Measurements from ENCODE around the gene PQBP1.
"Not testable (repeated sequence)": the region's sequence is repeated elsewhere in the genome, so short reads cannot be mapped to it uniquely, and the experiment has no call there.

PQBP1 gene, protein sequence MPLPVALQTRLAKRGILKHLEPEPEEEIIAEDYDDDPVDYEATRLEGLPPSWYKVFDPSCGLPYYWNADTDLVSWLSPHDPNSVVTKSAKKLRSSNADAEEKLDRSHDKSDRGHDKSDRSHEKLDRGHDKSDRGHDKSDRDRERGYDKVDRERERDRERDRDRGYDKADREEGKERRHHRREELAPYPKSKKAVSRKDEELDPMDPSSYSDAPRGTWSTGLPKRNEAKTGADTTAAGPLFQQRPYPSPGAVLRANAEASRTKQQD

DNA sequence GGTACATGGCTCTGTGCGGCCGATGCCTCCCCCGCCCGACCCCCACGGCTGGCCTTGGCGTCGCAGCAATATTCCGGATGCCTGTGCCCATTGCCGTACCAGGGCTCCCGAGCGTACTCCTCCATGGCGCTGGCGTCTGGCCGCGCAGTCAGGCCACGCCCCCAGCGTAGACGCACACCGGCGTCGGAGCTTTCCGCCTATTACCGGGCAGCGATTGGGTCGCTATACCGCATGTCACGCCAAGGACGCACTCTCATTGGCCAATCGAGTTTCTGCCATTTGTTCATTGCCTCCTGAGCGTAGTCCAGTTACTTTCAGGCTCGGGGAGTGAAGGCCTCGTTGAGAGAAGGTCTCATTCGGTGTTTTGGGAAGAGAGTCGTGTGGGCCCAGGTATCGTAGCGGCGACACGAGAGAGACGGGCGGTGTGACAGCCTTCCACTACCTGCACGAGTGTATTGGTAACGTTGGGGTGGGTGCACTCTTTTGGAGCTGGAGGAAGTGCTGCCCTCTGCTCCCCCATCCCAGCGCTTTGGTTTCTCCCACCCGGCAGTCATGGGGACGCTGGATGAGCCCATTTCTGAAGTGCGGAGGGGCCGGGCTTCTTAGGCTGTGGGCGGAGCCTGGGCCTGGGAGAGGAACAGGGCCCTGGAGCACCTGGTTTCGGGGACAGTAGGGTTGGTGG lies at the start of gene PQBP1, which contains the start of gene TIMM17B:
TSS of gene PQBP1 (plus strand) at position 306 of the 682 bp plus-strand sequence. CDS start 580 bp downstream, outside the sequence.
TSS of gene TIMM17B (minus strand) at position 144 of the 682 bp plus-strand sequence. CDS start at position 125, 19 bp downstream.
- DNase-seq (ENCODE audit: low read depth) = peak; percentile 97

DNA sequence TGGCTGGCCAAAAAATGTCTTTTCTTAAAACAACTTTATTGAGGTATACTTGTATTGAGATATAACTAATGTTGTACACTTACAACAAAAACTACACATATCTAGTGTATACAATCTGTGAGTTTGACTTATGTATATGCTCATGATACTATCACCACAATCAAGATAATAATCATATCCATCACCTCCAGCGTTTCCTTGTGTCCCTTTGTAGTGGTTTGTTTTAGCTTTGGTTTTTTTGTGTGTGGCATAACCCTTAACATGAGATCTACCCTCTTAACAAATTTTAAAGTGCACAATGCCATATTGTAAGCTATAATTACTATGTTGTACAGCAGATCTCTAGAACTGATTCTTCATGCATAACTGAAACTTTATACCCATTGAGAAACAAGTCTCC lies 48.9 kb upstream of the PQBP1 start:
- no peak for DNase-seq (ENCODE audit: low read depth)

DNA sequence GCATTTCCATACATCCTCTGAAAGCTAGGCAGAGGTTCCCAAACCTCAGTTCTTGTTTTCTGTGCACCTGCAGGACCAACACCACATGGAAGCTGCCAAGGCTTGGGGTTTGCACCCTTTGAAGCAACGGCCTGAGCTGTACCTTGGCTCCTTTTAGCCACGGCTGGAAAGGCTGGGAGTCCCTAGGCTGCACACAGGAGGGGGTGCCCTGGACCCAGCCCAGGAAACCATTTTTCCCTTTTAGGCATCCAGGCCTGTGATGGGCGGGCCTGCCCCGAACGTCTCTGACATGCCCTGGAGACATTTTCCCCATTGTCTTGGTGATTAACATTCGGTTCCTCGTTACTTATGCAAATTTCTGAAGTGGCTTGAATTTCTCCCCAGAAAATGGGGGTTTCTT lies 44.9 kb upstream of the PQBP1 start:
- DNase-seq (ENCODE audit: low read depth) = no peak

DNA sequence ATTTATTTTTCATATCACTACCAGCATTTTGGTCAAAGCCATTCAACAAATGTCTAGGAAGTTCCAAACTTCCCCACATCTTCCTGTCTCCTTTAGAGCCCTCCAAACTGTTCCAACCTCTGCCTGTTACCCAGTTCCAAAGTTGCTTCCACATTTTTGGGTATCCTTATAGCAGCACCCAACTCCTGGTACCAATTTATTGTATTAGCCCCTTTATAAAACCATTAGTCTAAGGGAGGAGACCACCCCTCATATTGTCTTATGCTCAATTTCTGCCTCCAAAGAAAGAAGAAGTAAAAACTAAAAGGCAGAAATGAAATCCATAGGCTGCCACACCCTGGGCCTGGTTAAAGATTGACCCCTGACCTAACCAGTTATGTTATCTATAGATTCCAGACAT lies 44.2 kb upstream of the PQBP1 start:
- not testable (repeated sequence) for DNase-seq (ENCODE audit: low read depth)

DNA sequence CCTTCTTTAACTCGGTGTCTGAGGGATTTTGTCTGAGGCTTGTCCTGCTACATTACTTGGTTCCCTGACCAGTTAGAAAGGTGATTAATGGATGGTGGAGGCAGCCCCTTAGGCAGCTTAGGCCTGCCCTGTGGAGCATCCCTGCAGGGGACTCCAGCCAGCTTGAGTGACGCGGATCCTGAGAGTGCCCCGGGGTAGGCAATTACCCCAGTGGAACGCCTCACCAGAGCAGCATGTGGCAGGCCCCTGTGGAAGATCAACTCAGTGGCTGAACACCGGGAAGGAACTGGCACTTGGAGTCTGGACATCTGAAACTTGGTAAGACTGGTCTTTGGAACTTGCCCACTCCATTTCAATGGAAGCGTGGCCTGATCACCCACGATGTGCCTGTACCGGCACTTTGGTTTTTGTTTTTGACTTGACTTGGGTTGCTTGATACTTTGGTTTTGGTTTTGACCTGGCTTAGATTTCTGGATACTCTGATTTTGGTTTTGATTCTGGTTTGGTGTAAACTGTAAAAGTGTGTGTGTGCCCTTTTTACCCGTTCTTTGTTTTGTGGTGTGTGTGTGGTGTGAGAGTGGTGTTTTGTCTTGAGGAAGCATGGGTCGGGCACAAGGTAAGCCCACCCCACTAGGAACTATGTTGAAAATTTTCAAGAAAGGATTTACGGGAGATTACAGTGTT lies 43.5 kb upstream of the PQBP1 start:
- DNase-seq (ENCODE audit: low read depth) = not testable (repeated sequence)

DNA sequence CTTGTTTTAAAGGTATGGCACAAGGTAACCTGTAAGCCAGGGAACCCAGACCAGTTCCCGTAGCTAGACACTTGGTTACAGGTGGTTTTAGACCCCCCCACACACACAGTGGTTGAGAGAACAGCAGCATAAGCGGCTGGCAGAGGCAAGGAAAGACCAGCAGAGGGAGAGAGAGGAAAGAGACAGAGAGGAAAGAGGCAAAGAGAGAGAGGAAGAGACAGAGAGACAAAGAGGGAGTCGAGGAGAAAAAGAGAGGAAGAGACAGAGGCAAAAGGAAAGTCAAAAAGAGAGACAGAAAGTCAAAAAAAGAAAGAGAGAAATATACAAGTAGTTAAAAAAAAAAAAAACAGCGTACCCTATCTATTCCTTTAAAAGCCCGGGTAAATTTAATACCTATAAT lies 42.8 kb upstream of the PQBP1 start:
- peak; percentile 22 for DNase-seq (ENCODE audit: low read depth)

DNA sequence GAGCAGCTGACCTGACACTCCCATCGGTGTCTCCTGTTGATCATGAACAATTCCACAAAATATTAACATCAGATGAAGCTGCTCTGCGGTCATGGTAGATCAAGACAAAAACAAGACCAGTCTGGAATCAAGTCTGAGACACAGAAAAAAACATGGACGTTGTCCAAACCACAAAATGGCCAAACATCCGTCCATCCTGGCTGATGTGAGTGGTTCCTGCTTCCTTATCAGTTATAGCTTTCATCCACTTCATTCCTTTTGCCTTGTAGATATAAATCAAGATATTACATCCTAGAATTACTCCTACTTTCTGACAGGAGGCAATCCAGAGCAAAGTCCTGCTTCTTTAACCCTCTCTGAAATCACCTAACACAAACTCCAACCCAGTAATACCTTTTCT lies 33.5 kb upstream of the PQBP1 start:
- DNase-seq (ENCODE audit: low read depth) = peak; percentile 96

DNA sequence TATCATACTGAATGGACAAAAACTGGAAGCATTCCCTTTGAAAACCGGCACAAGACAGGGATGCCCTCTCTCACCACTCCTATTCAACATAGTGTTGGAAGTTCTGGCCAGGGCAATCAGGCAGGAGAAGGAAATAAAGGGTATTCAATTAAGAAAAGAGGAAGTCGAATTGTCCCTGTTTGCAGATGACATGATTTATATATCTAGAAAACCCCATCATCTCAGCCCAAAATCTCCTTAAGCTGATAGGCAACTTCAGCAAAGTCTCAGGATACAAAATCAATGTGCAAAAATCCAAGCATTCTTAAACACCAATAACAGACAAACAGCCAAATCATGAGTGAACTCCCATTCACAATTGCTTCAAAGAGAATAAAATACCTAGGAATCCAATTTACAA lies 25.7 kb upstream of the PQBP1 start:
- DNase-seq (ENCODE audit: low read depth) = not testable (repeated sequence)

DNA sequence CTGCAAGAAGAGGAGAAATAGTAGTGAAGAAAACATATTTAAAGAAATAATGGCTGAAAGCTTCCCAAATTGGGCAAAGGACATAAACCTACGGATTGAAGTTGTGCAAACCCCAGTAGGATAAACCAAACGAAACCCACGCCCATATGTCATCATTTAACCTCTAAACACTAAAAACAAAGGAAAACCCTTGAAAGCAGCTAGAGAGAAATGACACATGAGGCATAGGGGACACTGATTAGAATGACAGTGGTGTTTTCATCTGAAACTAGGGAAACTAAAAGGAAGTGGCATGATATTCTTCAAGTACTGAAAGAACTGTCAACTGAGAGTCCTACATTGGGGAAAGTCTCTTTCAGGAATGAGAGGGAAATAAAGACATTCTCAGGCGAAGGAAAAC lies 20.8 kb upstream of the PQBP1 start:
- DNase-seq (ENCODE audit: low read depth) = not testable (repeated sequence)

DNA sequence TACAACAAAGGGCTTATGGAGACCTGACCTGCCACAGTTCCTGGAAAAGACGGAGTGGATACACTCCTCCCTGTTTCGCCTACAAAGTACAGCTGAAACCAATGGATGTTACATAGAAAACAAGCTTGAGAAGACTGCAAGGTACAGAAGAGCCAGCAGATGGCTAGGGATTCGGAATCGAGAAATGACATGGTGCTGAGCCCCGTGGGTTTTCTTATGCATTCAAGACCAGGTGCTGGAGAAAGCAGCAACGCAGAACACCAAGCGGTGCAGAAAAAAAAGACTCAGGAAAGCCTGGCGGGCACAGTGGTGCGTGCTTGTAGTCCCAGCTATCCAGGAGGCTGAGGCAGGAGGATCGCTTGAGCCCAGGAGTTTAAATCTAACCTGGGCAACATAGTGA lies 14.0 kb upstream of the PQBP1 start:
- DNase-seq (ENCODE audit: low read depth) = no peak

DNA sequence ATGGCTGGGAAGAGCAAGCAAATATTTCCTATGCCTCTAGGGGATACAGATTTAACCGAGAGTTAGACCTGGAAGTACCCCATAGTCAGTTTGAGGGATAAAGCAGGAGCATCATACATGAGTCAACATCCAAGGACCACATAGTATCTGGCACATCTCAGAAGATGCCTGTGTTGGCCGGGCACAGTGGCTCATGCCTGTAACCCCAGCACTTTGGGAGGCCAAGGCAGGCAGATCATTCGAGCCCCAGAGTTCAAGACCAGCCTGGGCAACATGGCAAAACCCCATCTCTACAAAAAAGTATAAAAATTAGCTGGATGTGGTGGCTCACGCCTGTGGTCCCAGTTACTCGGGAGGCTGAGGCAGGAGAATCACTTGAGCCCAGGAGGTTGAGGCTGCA lies 11.1 kb upstream of the PQBP1 start:
- not testable (repeated sequence) for DNase-seq (ENCODE audit: low read depth)

DNA sequence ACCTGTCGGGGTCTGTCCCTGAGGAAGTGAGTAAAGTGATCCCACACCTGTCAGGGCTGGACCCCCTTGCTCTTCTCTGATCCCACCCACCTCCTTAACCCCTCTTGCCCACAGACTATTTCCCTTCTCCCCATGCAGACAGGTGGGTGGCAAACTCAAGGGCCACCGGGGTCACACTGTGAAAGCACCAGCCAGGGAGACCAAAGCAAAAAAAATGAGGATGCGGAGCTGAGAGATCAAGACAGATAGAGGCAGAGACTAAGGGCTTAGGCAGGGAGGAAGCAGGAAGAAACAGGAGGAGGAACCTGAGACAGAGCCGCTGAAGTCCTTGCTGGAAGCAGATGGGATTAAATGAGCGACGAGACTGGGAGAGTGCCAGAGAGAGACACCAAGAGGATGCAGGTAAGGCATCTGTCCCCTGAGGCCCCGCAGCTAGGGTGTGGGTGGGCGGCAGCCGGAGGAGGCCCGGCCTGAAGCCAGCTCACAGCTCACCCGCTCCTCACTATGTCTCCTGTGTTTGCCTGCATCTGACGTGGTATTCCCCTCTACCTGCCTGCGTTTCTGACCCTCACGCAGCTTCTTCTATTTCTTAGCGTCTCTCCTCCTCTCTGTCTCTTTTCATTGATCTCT lies 7.3 kb upstream of the PQBP1 start:
- DNase-seq (ENCODE audit: low read depth) = no peak

DNA sequence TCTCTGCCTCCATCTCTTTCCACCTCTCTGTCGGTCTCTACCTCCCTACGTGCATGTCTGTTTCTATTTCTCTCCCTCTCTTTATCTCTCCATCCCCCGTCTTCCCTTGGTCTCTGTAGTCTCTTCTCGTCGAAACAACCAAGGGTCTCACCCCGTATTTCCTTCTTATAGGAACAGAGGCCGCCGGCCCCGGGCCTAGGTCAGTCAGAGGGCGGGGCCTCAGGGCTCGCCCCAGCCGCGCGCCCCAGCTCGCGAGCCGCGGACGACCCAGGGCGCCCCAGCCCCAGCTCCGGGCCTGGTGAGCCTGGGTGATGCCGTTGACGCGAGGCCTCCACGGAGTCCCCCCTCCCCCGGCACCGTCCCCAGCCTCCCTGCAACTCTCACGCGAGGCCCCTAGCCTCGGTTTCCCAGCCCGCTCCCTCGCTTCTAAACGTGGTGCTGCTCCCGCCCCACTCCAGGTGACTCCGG lies 6.8 kb upstream of the PQBP1 start:
- DNase-seq (ENCODE audit: low read depth) = no peak

DNA sequence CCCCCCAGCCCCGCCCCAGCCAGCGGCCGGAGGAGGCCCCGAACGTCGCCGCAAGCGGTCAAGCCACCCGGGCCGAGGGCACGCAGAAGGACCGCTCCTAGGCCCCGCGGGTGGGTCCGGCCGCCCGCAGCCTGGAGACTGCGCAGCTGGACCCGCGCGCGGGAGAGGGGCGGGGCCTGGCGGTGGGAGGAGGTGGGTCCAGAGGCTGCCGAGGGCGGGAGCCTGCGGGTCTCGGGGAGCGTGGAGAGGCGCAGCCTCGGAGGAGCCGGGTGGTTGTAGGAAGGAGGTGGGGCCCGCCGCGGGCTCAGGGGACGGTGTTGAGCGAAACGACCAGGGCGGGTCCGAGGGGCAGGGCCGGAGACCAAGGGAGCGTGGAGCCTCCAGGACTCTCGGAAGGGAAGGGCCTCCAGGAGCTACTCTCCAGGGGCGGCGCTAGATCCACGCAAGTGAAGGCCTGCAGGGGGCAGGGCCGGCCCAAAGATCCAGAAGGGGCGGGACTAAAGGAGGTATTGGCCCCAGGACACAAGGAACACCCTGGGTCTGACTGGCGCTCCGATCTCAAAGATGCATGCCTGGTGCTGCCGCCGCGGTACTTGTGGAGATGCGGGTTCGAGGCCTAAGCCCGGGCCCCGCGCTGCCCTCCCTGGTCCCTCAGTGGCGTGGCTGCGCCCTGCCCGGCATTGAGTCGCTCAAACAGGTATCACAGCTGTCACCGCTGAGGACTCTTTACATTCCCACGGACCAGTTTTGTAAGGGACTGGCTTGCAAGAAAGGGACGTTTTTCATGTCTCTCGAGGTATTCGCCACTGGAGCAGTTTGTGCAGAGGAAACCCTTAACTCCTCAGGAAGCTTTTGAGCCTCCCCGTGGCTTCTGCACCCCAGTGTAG lies 6.1 kb upstream of the PQBP1 start:
- DNase-seq (ENCODE audit: low read depth) = peak; percentile 85

DNA sequence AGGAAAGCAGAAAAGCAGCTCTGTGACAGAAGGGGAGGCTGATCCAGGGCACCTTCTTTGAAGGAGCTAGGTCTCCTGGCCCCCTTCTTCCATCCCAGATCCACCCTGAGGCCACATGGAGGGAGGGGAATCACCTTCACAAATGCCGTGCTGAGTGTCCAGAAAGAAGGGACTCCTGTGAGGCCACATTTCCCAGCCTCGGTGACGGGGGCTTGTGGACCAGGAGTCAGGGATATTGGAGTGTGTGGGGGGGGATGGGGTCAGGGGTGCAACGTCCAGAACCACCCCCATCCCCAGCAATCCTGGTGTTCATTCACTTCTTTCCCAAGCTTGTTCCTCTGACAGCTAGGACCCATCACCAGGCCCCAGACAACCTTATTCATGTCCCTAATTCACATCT lies 4.8 kb upstream of the PQBP1 start:
- no peak for DNase-seq (ENCODE audit: low read depth)

DNA sequence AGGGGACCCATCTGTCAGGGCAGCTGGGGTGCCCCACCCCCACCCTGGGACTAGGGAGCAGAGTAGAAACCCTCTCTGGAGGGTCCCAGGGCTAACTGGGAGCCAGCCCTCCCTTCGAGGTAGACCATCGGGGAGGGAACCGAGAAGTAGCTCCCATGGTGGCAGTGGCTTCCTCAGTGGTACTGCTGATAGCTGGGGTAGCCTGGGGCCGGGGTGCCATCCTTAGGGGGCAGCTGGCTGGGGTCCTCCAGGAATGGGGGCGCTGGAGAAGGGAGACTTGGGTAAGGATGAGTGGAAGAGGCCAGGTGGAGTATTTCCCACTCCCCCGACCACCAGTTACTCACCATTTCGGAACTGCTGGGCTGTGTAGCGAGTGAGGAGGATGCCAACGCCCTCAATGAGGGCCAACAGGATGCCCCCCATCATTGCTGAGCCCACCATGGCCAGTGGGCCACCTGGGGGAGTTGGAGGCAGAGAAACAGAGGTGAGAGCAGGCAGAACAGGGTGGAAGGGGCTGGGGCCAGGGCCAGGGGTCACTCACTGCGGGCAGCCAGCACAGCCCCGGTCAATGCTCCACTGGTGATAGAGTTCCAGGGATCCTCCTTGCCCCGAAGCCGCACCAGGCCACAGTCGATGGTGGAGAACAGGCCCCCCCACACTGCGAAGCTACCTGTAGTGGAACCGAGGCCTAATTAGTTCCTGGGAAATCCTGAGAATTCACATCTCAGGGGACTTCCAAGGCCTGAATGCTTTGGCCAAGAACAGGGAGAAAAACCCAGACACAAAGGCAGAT lies 4.0 kb upstream of the PQBP1 start:
- no peak for DNase-seq (ENCODE audit: low read depth)

DNA sequence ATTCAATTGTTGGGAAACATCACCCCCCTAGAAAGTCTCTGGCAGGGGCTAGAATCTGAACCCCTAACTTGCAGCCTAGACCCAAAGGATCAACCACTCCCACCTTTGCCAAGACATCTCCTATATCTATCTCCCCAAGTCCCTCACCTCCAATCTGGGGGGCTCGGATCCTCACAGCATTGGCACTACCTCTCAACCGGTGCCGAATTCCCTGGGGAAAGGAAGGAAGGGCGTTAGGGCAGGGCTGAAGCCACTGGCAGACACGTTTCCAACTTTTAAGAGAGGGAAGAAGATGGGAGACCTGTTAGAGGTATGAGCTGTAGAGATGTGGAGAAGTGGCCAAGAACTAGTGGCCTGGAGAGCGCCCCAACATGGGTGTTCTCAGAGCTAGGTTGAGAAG lies 2.8 kb upstream of the PQBP1 start:
- DNase-seq (ENCODE audit: low read depth) = no peak

DNA sequence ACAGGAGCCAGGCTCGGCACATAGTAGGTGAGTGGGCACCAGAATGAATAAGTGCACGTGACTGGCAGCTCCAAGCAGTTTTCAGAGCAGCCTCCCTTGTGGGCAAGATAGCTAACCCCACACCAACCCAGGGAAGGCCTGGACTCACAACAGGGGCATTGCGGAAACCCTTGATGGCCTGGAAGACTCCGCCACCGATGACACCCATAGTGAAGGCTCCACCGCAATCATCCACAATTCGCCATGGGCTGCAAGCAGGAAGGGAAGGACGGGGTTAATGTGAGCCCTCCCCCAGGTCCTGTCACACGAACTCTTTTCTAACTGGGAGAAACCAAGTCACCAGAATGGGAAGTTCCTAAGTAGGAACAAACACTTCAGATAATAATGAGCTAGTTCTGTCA lies 1.1 kb upstream of the PQBP1 start:
- peak; percentile 32 for DNase-seq (ENCODE audit: low read depth)

DNA sequence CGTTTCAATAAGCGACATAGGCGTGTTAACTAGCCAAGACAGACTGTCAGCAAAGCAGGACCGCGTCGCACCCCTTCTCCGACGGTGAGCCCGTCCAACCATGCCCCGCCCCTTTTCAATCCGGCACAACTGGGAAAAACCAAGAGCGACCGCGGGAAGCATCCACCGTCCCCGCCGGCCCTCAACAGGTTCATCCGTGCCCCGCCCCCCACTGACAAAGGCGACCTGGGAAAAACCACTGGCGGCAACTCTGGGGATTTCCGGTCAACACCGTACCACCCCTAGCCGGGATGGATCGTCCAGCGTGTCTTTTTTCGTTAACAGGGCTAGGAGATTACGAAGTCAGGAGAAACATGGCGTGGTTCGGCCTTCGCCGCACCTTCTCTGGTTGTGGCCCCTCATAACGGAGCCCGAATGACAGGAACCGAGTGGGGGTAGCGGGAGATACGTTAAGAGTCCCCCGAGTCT lies 539 bp upstream of the PQBP1 start:
- DNase-seq (ENCODE audit: low read depth) = peak; percentile 59

DNA sequence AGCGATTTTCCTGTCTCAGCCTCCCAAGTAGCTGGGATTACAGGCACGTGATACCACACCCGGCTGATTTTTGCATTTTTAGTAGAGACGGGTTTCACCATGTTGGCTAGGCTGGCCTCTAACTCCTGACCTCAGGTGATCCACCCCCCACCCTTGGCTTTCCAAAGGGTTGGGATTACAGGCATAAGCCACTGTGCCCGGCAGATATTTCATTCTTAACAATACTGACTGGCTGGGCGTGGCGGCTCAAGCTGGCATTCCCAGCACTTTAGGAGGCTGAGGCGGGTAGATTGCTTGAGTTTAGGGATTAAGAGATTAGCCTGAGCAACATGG lies 1.3 kb downstream of the PQBP1 start:
- DNase-seq (ENCODE audit: low read depth) = no peak

DNA sequence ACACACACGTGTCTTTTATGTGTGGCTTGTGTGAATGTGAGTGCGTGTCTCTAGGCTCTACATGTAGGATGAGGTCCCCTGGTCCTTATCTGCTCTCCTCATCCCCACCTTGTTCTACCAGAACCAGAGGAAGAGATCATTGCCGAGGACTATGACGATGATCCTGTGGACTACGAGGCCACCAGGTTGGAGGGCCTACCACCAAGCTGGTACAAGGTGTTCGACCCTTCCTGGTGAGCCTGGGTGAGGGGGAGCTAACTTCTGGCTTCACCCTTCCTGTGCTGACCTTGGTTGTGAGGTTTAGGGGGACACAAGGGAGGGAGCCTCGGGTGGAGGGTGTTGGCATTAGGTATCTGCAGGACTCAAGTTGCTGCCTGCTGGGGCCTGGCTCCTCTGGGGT lies 3.3 kb downstream of the PQBP1 start:
- no peak for DNase-seq (ENCODE audit: low read depth)

Data from amniotic epithelial cell (primary cell).